Epithelial cell of proximal tubule (primary cell): Measurements from ENCODE around the gene IQCK. TPM values are rescaled to one million over a fixed set of nuclear protein-coding genes. Genes with fewer than 3 reads are reported as not detected.

Experiments used
- DNase-seq: peaks from one replicate; pipeline ENCODE4 v3.0.0-alpha.2; 2011; ENCODE audit warnings: low read depth
- H3K4me3 ChIP-seq: 2 replicates; pipeline ENCODE4 v1.5.1; 2011; ENCODE audit warnings: low read depth, mild to moderate bottlenecking, low read length
- total RNA-seq: library from RNA; depleted of rRNA; stranded (reverse); fragments of >200 nt; gene quantifications from 2 replicates; pipeline ENCODE4 v1.2.3, GENCODE V29; 2015
- TF ChIP-seq, protein P1 (sequence below): conservative IDR thresholded peaks from 2 replicates; pipeline ENCODE4 v1.5.1; 2012; ENCODE audit warnings: low read depth, mild to moderate bottlenecking, low read length

Gene IQCK
- total RNA-seq, 1 donor from 2014 or later = 10.0 TPM

DNA sequence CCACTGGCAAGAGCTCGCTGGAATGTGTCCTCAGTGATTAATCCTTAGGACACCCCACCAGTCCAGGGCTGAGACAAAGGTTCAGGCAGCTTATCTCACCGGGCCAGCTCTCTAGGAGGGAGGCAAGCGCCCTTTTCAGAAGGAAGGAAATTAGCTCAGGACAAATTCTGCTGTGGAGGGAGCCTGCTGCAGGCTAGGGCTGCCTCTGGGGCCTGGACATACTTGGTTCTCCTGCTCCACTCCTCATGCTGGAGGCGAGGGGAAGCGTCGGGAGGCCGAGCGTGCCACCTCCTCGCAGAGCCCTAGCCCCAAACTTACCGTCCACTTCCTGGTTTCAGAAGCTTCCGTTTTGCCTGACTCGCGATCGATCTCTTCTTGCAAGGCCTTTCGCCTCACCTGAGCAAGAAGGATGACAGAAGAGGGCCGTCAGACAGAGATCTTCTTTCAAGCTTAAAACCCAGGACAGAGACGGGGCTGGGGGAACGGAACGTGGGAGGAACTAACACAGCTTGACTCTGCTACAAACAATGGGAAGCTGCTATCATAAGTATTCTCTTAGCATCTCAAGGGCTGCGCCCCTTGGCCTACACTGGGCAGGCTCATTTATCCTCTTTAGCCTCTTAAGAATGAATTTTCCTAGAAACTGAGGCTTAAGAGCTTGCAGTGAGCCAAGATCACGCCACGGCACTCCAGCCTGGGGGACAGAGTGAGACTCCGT is 7.7 kb upstream of the IQCK start:
- no peak for DNase-seq
- TF ChIP-seq, protein P1, sequence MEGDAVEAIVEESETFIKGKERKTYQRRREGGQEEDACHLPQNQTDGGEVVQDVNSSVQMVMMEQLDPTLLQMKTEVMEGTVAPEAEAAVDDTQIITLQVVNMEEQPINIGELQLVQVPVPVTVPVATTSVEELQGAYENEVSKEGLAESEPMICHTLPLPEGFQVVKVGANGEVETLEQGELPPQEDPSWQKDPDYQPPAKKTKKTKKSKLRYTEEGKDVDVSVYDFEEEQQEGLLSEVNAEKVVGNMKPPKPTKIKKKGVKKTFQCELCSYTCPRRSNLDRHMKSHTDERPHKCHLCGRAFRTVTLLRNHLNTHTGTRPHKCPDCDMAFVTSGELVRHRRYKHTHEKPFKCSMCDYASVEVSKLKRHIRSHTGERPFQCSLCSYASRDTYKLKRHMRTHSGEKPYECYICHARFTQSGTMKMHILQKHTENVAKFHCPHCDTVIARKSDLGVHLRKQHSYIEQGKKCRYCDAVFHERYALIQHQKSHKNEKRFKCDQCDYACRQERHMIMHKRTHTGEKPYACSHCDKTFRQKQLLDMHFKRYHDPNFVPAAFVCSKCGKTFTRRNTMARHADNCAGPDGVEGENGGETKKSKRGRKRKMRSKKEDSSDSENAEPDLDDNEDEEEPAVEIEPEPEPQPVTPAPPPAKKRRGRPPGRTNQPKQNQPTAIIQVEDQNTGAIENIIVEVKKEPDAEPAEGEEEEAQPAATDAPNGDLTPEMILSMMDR = no peak

DNA sequence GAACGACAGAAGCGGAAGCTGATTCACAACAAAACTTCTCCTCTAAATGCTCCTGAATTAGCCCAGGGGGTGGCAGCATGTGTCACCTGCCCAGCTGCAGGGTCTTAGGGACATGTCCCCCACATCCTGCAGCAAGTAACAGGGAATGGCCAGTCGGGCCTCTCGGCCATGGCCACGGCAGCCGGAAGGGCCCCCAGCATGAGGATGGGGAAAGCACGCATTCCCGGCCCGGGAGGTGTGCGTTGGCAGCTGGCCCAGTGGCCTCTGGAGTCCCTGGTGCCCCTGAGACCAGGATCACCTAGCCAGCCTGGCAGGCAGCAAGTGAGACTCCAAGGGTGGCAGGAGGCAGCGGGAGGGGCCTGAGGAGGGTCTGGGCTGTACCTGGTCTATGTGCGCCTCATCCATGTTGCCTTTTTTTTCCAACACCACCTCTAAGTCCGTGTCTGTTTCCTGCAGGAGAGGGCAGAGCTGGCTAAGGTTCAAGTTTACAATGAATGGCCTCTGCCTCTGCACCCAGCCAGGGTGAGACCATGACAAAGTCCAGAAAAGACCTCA is 7.0 kb upstream of the IQCK start:
- TF ChIP-seq, protein P1 = no peak
- no peak overlapping the region for H3K4me3 ChIP-seq
- DNase-seq = no peak

More for the DNA sequence above, 7.7 kb upstream of the IQCK start:
- no peak overlapping the region for H3K4me3 ChIP-seq

DNA sequence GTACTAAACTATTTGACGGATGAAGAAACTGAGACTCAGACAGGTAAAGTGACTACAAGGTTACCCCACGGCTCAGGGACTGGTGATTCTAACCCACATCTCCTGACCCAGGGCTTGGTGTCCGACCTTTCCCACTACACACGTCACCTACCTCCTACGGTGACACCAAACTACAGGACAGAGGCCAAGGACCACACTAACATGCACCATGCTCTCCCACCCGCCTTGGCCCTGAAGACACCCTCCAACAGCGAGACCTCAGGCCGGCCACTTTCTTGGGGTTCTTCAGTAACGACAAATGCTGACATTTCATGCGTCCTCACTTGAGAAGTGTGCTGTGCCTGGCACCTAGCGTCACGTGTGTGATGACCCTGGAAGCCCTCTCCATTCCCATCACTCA is 6.4 kb upstream of the IQCK start:
- TF ChIP-seq, protein P1 = no peak
- H3K4me3 ChIP-seq = no peak overlapping the region
- DNase-seq = no peak

- DNase-seq = no peak
- TF ChIP-seq, protein P1 = no peak
- no peak overlapping the region for H3K4me3 ChIP-seq
Observed at GRCh38 chr16:19712418-19713058, 5.5 kb upstream of the IQCK start.

DNA sequence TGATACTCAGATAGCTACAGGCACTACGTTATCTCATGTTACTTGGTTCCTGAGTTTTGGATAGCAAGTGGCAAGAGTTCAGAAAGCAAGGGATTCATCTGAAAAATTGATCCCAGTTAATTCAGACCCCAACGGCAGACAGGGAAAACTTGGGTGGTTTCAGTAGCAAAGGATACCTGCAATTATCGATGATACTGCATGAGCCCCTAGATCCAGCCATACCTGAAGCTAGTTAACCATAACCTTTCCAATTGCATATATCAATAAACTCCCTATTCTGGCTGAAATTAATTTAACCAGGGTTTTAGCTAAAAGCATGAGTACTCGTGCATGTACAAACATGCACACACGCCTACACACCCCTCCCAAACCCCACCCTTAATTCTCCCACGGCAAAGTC is 4.4 kb upstream of the IQCK start:
- no peak overlapping the region for H3K4me3 ChIP-seq
- no peak for DNase-seq
- TF ChIP-seq, protein P1 = no peak

DNA sequence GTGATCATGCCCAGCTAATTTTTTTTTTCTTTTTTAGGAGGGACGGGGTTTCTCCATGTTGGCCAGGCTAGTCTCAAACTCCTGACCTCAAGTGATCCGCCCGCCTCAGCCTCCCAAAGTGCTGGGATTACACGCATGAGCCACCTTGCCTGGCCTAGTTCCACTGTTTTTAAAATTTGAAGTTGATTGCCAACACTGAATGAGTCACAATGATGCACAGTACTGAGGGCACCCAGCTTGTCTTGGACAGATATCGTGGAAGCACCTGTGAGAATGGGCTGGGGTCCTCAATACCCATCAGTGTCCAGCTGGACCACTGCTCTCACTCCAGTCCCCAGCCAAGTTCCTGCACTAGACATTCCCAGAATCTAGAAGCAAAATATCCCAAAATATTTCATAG is 2.5 kb upstream of the IQCK start:
- H3K4me3 ChIP-seq = no peak overlapping the region
- TF ChIP-seq, protein P1 = no peak
- DNase-seq = no peak
